Stimulated activated CD8-positive, alpha-beta memory T cell treated with anti-CD3 and anti-CD28 coated beads, Interleukin-12 subunit alpha, Interleukin-12 subunit beta, amount 100 ng/mL, for 24 hours (primary cell): Measurements from ENCODE around the gene DENND6B.
"Not testable (repeated sequence)": the region's sequence is repeated elsewhere in the genome, so short reads cannot be mapped to it uniquely, and the experiment has no call there.

Experiments used
- DNase-seq: peaks from one replicate; pipeline ENCODE4 v3.0.0-alpha.2; 2020; ENCODE audit errors: extremely low read depth

Gene DENND6B

GRCh38 chr22:50326956-50327710 lies at the start of gene DENND6B:
Gene DENND6B (minus strand): TSS chr22:50327012. CDS start chr22:50326988, 24 bp downstream.
- peak; percentile 27 for DNase-seq

GRCh38 chr22:50376085-50376651 lies 49.4 kb upstream of the DENND6B start:
- no peak for DNase-seq

- DNase-seq, result no peak
Observed at GRCh38 chr22:50371101-50371648, 44.4 kb upstream of the DENND6B start.

- DNase-seq, result no peak
Observed at GRCh38 chr22:50367778-50368500, 41.1 kb upstream of the DENND6B start.

GRCh38 chr22:50363803-50364194 lies 37.0 kb upstream of the DENND6B start:
- not testable (repeated sequence) for DNase-seq

GRCh38 chr22:50363166-50363802 lies 36.5 kb upstream of the DENND6B start:
- no peak for DNase-seq

- DNase-seq, result no peak
Observed at GRCh38 chr22:50361688-50362087, 34.9 kb upstream of the DENND6B start.

GRCh38 chr22:50361222-50361621 lies 34.4 kb upstream of the DENND6B start:
- DNase-seq, result no peak

GRCh38 chr22:50360578-50360977 lies 33.8 kb upstream of the DENND6B start:
- no peak for DNase-seq

- no peak for DNase-seq
Observed at GRCh38 chr22:50357756-50358155, 30.9 kb upstream of the DENND6B start.

- DNase-seq, result no peak
Observed at GRCh38 chr22:50357222-50357621, 30.4 kb upstream of the DENND6B start.

GRCh38 chr22:50356186-50356585 lies 29.4 kb upstream of the DENND6B start:
- no peak for DNase-seq

- no peak for DNase-seq
Observed at GRCh38 chr22:50348058-50348457, 21.2 kb upstream of the DENND6B start.

GRCh38 chr22:50347157-50347556 lies 20.3 kb upstream of the DENND6B start:
- no peak for DNase-seq

GRCh38 chr22:50346470-50346869 lies 19.7 kb upstream of the DENND6B start:
- no peak for DNase-seq

GRCh38 chr22:50343541-50343935 lies 16.7 kb upstream of the DENND6B start:
- DNase-seq, result no peak

- DNase-seq, result peak; percentile 73
Observed at GRCh38 chr22:50342651-50343540, 16.1 kb upstream of the DENND6B start, which contains the start of gene PPP6R2. Gene PPP6R2 (plus strand): TSS chr22:50343327. CDS start chr22:50393909, 50,582 bp downstream.

- peak; percentile 73 for DNase-seq
Observed at GRCh38 chr22:50341977-50342650, 15.3 kb upstream of the DENND6B start.

GRCh38 chr22:50339945-50340879 lies 13.4 kb upstream of the DENND6B start:
- no peak for DNase-seq
